Superior temporal gyrus (tissue), 1 donor: ENCODE results near the gene ZFYVE9.
"Not testable (repeated sequence)": the region's sequence is repeated elsewhere in the genome, so short reads cannot be mapped to it uniquely, and the experiment has no call there.

ENCODE experiments used
- DNase-seq: peaks from one replicate; pipeline ENCODE4 v3.0.0-alpha.2; 2016; ENCODE audit errors: extremely low spot score

ZFYVE9 gene

GRCh38 chr1:52369851-52370250 is 228.0 kb downstream of the ZFYVE9 start:
- DNase-seq = not testable (repeated sequence)

GRCh38 chr1:52385376-52385775 is 243.5 kb downstream of the ZFYVE9 start:
- DNase-seq = no peak

- DNase-seq = no peak
Observed at GRCh38 chr1:52386458-52386857, 244.6 kb downstream of the ZFYVE9 start.

- DNase-seq = no peak
Observed at GRCh38 chr1:52393174-52393573, 251.3 kb downstream of the ZFYVE9 start.
